Activated naive CD4-positive, alpha-beta T cell treated with anti-CD3 and anti-CD28 coated beads, Interleukin-2, amount 10 ng/mL, durations not matched to agents 7 days and 5 days (primary cell): ENCODE results near the gene STK32C.
"Not testable (repeated sequence)": the region's sequence is repeated elsewhere in the genome, so short reads cannot be mapped to it uniquely, and the experiment has no call there.

Experiments
- CTCF ChIA-PET: fragments of 350-600 bp; sonication (Branson Sonifier 250); formaldehyde crosslinking; loops from one replicate; lab custom pipeline; 2021; ENCODE audit warnings: antibody characterized with exemption; lab: Charles Lee
- DNase-seq: peaks from one replicate; pipeline ENCODE4 v3.0.0-alpha.2; 2020
- H3K27ac Mint-ChIP-seq: one replicate; pipeline ENCODE4 v1.8.0; 2021; ENCODE audit warnings: mild to moderate bottlenecking, moderate library complexity, mixed read lengths
- H3K27me3 Mint-ChIP-seq: one replicate; pipeline ENCODE4 v1.8.0; 2021; ENCODE audit warnings: mild to moderate bottlenecking, mixed read lengths
- H3K36me3 Mint-ChIP-seq: one replicate; pipeline ENCODE4 v1.8.0; 2021; ENCODE audit warnings: mixed read lengths
- H3K4me1 Mint-ChIP-seq: one replicate; pipeline ENCODE4 v1.8.0; 2021; ENCODE audit warnings: mixed read lengths
- H3K4me3 Mint-ChIP-seq: one replicate; pipeline ENCODE4 v1.8.0; 2021; ENCODE audit warnings: mild to moderate bottlenecking, moderate library complexity, mixed read lengths
- H3K9me3 Mint-ChIP-seq: one replicate; pipeline ENCODE4 v1.8.0; 2021; ENCODE audit warnings: mixed read lengths

The STK32C gene

DNA sequence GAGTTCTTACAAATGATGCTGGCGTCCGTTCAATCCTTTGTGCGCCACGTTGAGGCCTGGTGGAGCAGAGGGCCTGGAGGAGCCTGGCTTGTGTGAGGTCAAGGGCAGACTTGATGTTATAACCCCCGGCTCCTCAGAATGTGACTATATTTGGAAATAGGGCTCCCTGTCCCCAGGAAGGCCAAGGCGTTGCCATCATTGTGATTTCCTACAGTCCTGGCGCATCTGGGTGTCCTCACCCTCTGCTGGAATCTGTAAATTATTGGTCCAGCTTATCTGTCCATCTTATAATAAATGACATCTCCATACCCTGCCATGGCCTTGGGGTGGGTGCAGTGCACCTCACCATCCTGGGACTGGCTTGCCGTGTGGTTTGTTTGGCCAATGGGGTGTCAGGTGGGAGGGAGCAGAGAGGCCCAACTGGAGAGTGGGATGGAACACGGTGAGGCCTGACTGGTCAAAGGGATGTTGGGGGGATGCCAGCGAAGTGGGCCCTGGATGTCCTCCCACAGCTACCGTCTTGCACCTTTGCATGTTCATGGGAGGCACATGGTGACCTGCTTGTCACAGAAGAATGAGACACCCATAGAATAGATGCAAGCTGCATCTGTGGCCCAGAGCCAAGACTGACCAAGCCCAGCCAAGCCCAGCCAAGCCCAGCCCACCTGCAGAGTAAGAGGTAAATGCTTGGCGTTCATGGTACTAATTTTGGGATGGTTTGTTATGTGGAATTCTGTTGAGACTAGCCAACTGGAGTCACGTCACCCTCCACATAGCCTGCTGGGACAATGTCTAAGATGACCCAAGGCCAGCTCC is 13.1 kb upstream of the STK32C start:
- H3K4me3 Mint-ChIP-seq, result no peak overlapping the region

DNA sequence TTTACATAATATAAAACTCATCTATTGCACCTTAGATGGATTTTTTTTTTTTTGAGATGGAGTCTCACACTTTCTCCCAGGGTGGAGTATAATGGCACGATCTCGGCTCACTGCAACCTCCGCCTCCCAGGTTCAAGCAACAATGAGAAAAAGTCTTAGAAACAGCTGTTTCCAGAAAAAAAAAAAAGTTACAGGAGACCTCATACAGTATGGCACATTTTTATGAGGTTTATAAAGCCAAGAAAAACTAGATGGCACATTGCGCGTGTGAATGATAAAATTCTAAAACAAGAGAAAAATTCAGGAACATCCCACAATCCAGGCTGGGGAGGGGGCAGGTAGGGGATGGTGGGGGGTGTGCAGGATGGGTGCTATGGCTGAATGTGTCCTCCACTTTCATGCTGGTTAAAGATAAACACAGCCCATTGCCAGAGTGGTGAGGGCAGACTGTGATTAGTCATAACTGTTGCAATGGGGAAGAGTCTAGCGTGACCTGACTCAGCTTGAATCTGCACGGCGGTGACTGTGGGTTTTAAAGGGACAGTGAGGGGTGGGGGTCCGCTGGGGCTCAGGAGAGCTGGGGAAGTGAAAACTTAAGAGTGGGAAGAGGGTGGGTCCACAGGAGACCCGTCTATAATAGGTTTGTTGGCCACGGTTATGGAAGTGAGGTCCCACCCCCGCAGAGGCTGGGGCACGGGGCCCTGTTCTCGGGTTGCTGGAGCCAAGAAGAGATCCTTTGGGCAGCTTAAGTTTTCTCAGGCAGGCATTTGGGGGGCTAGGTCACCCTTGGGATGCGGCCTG is 12.3 kb upstream of the STK32C start:
- Mint-ChIP-seq H3K9me3 (no peaks in the 10 kb centered on the region), H3K4me3 (no peak overlapping the region), H3K27me3 (peaks cover 4% of the 10 kb centered on the region), H3K4me1 (peaks cover 11% of the 10 kb centered on the region), H3K36me3 (peaks cover 8% of the 10 kb centered on the region), H3K27ac (no peak overlapping the region)
- no peak for DNase-seq
- CTCF ChIA-PET, result no interaction called here

More for the DNA sequence above, 13.1 kb upstream of the STK32C start:
- peaks cover 14% of the 10 kb centered on the region for H3K4me1 Mint-ChIP-seq
- H3K36me3 Mint-ChIP-seq, result peaks cover 12% of the 10 kb centered on the region
- H3K27ac Mint-ChIP-seq, result no peak overlapping the region
- no peak for DNase-seq
- no peaks in the 10 kb centered on the region for H3K9me3 Mint-ChIP-seq
- peaks cover 4% of the 10 kb centered on the region for H3K27me3 Mint-ChIP-seq
- CTCF ChIA-PET, result interaction anchor here (1.4 kb wide), 1 partner anchor 10 kb away, joined by 3 read pairs; no protein-coding TSS in a partner anchor

GRCh38 chr10:132317477-132317876 is 9.7 kb upstream of the STK32C start:
- DNase-seq, H3K27ac Mint-ChIP-seq, H3K36me3 Mint-ChIP-seq, H3K9me3 Mint-ChIP-seq, H3K4me1 Mint-ChIP-seq, CTCF ChIA-PET, H3K4me3 Mint-ChIP-seq: not testable (repeated sequence)
- peaks cover 13% of the 10 kb centered on the region for H3K27me3 Mint-ChIP-seq

- peaks cover 1% of the 10 kb centered on the region for H3K9me3 Mint-ChIP-seq
Measured at GRCh38 chr10:132316133-132316532, 8.4 kb upstream of the STK32C start.

GRCh38 chr10:132314881-132315280 is 7.1 kb upstream of the STK32C start:
- DNase-seq, CTCF ChIA-PET, H3K4me3 Mint-ChIP-seq, H3K36me3 Mint-ChIP-seq, H3K27ac Mint-ChIP-seq, H3K9me3 Mint-ChIP-seq, H3K4me1 Mint-ChIP-seq: not testable (repeated sequence)
- H3K27me3 Mint-ChIP-seq, result peaks cover 26% of the 10 kb centered on the region

More at GRCh38 chr10:132316133-132316532, 8.4 kb upstream of the STK32C start:
- no peaks in the 10 kb centered on the region for H3K36me3 Mint-ChIP-seq
- H3K4me1 Mint-ChIP-seq, result peaks cover 5% of the 10 kb centered on the region
- H3K27ac Mint-ChIP-seq, result no peak overlapping the region
- peaks cover 15% of the 10 kb centered on the region for H3K27me3 Mint-ChIP-seq
- CTCF ChIA-PET, result no interaction called here
- DNase-seq, result no peak
- H3K4me3 Mint-ChIP-seq, result no peak overlapping the region

DNA sequence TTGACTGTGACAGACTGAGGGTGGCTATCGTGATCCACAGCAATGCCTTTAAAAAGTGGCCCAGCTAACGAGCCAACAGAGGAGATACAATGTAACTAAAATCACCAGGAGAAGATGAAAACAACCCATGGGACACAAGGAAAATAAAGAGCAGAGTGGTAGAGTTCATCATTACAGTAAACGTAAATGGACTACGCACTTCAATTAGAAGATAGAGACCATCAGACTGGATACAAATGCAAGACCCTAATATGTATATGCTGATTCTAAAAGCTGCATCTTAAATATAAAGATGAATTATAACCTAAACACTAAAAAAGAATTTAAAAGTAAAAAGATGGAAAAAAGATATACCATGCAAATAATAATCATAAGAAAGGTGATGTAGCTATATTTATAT is 6.6 kb upstream of the STK32C start:
- no peaks in the 10 kb centered on the region for H3K4me1 Mint-ChIP-seq
- H3K27ac Mint-ChIP-seq, result no peak overlapping the region
- no peak overlapping the region for H3K4me3 Mint-ChIP-seq
- peaks cover 32% of the 10 kb centered on the region for H3K27me3 Mint-ChIP-seq
- peaks cover 1% of the 10 kb centered on the region for H3K9me3 Mint-ChIP-seq
- CTCF ChIA-PET, result no interaction called here
- DNase-seq, result no peak
- H3K36me3 Mint-ChIP-seq, result no peaks in the 10 kb centered on the region

GRCh38 chr10:132313865-132314264 is 6.1 kb upstream of the STK32C start:
- Mint-ChIP-seq H3K4me1 (peaks cover 3% of the 10 kb centered on the region), H3K4me3 (no peak overlapping the region), H3K9me3 (peaks cover 1% of the 10 kb centered on the region), H3K27me3 (peaks cover 36% of the 10 kb centered on the region), H3K36me3 (no peaks in the 10 kb centered on the region), H3K27ac (no peak overlapping the region)
- DNase-seq, result no peak
- CTCF ChIA-PET, result no interaction called here

GRCh38 chr10:132313305-132313704 is 5.6 kb upstream of the STK32C start:
- no peak for DNase-seq
- peaks cover 3% of the 10 kb centered on the region for H3K4me1 Mint-ChIP-seq
- peaks cover 39% of the 10 kb centered on the region for H3K27me3 Mint-ChIP-seq
- no peak overlapping the region for H3K27ac Mint-ChIP-seq
- H3K9me3 Mint-ChIP-seq, result peaks cover 1% of the 10 kb centered on the region
- no peak overlapping the region for H3K4me3 Mint-ChIP-seq
- CTCF ChIA-PET, result no interaction called here
- H3K36me3 Mint-ChIP-seq, result no peaks in the 10 kb centered on the region

GRCh38 chr10:132311338-132311939 is 3.7 kb upstream of the STK32C start:
- H3K36me3 Mint-ChIP-seq, result no peaks in the 10 kb centered on the region
- CTCF ChIA-PET, result no interaction called here
- H3K9me3 Mint-ChIP-seq, result peaks cover 1% of the 10 kb centered on the region
- H3K4me1 Mint-ChIP-seq, result peaks cover 6% of the 10 kb centered on the region
- H3K4me3 Mint-ChIP-seq, result no peak overlapping the region
- peak; percentile 15 for DNase-seq
- H3K27ac Mint-ChIP-seq, result no peak overlapping the region
- H3K27me3 Mint-ChIP-seq, result peaks cover 52% of the 10 kb centered on the region

GRCh38 chr10:132310701-132311337 is 3.1 kb upstream of the STK32C start:
- Mint-ChIP-seq H3K36me3 (no peaks in the 10 kb centered on the region), H3K4me1 (peaks cover 9% of the 10 kb centered on the region), H3K27me3 (peaks cover 58% of the 10 kb centered on the region), H3K9me3 (peaks cover 1% of the 10 kb centered on the region), H3K27ac (no peak overlapping the region), H3K4me3 (no peak overlapping the region)
- CTCF ChIA-PET, result no interaction called here
- peak; percentile 14 for DNase-seq

DNA sequence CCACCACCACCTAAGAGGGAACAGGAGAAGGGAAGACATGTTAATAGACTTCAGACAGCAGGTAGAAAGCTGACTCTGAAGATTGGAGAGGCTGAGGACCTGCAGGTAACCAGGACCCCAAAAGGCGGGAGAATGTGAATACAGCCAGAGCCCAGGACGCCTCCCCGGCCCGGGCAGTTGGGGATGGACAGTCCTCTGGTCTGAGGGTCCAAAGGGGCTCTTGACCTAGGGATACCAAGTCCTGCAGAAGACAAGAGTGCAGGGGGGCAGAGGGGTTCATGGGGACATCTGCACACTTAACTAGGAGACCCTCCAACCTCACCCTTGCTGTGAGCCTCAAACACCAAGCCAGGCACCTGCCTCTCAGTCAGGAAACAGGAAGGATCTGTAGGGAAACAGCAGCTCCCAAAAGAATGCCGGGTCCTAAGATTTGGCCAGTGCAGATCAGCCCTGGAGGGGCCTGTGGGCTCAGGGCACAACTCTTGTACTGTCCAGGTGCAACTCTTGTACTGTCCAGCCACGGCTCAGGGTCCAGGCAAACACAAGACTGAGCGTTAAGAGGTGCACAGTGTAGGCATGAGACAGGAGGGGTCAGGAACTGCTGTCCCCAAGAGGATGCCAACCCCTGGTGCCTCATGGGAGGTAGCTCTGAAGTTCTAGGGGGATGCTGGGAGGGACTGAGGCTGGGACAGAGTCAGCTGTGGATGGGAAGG is 2.3 kb upstream of the STK32C start:
- Mint-ChIP-seq H3K36me3 (no peaks in the 10 kb centered on the region), H3K27ac (no peak overlapping the region), H3K27me3 (peaks cover 66% of the 10 kb centered on the region), H3K4me1 (peaks cover 9% of the 10 kb centered on the region), H3K4me3 (no peak overlapping the region), H3K9me3 (peaks cover 1% of the 10 kb centered on the region)
- CTCF ChIA-PET, result no interaction called here
- DNase-seq, result no peak

- DNase-seq, result no peak
- peaks cover 1% of the 10 kb centered on the region for H3K9me3 Mint-ChIP-seq
- peaks cover 71% of the 10 kb centered on the region for H3K27me3 Mint-ChIP-seq
- CTCF ChIA-PET, result no interaction called here
- no peaks in the 10 kb centered on the region for H3K36me3 Mint-ChIP-seq
- H3K27ac Mint-ChIP-seq, result no peak overlapping the region
- peak overlapping the region; percentile 52 for H3K4me3 Mint-ChIP-seq
- peaks cover 9% of the 10 kb centered on the region for H3K4me1 Mint-ChIP-seq
Measured at GRCh38 chr10:132309471-132309865, 1.7 kb upstream of the STK32C start.

GRCh38 chr10:132308587-132309470 is 1.1 kb upstream of the STK32C start:
- peak; percentile 35 for DNase-seq
- Mint-ChIP-seq H3K4me1 (peaks cover 9% of the 10 kb centered on the region), H3K27me3 (peaks cover 71% of the 10 kb centered on the region), H3K4me3 (peak overlapping the region; percentile 52), H3K36me3 (no peaks in the 10 kb centered on the region), H3K27ac (no peak overlapping the region), H3K9me3 (no peaks in the 10 kb centered on the region)
- CTCF ChIA-PET, result no interaction called here
